ENCODE data around the gene C13orf46. TPM values are rescaled to one million over a fixed set of nuclear protein-coding genes. Genes with fewer than 3 reads are reported as not detected.
"Not testable (repeated sequence)": the region's sequence is repeated elsewhere in the genome, so short reads cannot be mapped to it uniquely, and the experiment has no call there.

Gene C13orf46
- total RNA-seq: 1 to 10 TPM in 1 of 8 experiments, under 1 TPM in 7; 0.08 to 1.0 (median 0.27) TPM

DNA sequence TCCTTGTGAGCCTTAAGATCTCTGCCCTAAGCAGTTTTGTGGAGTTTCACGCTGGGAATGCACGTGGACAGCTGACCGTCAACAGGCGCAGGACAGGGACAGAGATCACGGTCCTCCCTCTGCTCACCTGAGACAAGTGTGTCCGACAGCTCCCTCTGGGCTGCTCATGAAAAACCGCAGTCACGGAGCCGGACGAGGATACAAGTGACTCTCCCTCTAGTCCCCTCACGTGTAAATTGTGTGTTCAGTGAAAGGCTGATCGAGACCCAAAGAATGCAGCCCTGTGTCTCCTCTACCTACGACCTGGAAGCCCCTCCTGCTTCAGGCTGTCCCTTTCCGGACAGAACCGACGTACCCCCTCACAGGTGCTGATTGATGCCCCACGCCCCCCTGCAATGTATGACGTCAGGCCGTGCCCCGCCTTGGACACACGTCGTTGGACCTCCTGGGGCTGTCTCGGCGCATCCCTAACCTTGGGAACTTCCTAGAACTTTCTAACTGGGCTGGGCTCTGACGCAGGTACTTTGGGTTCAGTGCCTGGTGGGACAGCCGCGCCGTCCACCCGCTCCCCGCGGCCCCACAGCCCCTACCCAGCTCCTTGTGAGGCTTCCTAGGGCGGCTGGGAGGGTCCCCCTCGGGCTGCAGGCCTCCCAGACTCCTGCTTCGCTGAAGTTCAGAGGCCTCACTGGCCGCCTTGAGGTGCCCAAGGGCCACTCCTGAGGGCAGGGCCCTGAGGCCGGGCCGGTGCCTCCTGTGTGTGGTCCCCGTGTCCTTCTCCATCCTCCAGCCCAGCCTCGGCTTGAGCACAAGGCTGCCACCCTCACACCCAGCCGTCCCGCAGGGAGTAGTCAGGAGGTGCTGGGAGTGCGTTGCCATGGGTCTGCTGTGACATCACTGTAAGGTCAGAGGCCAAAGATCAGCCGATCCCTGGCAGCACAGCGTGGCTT is at the start of gene C13orf46:
TSS of gene C13orf46 (minus strand) at position 859 of the 947 bp plus-strand sequence. CDS start at position 780, 79 bp downstream.
- in situ Hi-C loops (cut with MboI; ENCODE audit: low pct_unique_long_range_greater_than_20kb in 2 of 9, low sequenced_read_pairs in 9 of 9, unreplicated experiment in 9 of 9): no loop called here
- WGBS, 10 experiments: 80 to 100% (median 100%) methylated on average over 1 to 6 of the region's 44 CpGs; no CpG with 5 or more reads in 5 of the 10 experiments
- H3K27ac ChIP-seq: no peak within 1 kb of the TSS
- ATAC-seq (replicated peaks in 6 of 8): no peak
- H3K4me3 ChIP-seq: no peak within 1 kb of the TSS
- no peaks in the 10 kb centered on the region for H3K4me1 ChIP-seq (replicated peaks in 1 of 2)

DNA sequence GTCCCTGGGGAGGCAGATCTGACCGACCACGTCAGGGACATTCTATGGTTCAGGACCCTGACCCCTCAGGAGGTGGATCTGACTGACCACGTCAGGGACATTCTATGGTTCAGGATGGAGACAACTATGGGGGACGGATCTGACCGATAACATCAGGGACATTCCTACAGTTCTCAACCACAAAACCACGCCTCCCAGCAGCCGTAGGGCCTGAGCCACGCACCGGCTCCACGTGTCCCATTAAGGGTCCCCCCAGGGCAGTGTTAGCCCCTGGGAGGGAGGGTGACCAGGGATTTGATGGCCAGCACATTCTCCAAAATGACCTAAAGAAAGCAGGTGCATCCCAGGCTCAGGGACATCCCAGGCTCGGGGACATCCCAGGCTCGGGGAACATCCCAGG is 49.0 kb upstream of the C13orf46 start:
- peaks cover 11 to 15% of the 10 kb centered on the region in 2 donors for H3K4me1 ChIP-seq (replicated peaks in 1 of 2)
- H3K27ac ChIP-seq: no peak overlapping the region
- in situ Hi-C loops (cut with MboI; ENCODE audit: low pct_unique_long_range_greater_than_20kb in 2 of 9, low sequenced_read_pairs in 9 of 9, unreplicated experiment in 9 of 9): no loop called here
- no peak overlapping the region for H3K4me3 ChIP-seq
- WGBS, 10 experiments: 80 to 100% (median 100%) methylated on average over 1 to 4 of the region's 12 CpGs; no CpG with 5 or more reads in 5 of the 10 experiments
- ATAC-seq (replicated peaks in 6 of 8): no peak

DNA sequence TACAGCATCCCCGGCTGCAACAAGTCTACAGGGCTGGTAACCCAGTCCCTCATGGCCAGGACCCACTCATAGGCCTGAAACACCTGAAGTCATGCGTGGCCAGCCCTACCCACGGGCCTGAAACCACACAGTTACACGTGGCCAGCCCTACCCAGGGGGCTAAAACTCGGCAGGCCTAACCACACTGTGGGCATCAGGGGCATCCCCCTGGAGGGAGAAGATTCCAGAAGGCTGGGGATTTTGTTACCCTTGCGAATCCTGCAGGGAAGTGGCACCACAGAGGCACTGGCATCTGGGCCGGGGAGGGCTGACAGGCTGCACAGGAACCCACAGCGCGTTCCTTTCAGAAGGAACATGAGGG is 48.4 kb upstream of the C13orf46 start:
- WGBS, 10 experiments: 40 to 100% (median 100%) methylated on average over 1 to 4 of the region's 9 CpGs; no CpG with 5 or more reads in 5 of the 10 experiments
- H3K27ac ChIP-seq: no peak overlapping the region
- in situ Hi-C loops (cut with MboI; ENCODE audit: low pct_unique_long_range_greater_than_20kb in 2 of 9, low sequenced_read_pairs in 9 of 9, unreplicated experiment in 9 of 9): no loop called here
- no peak for ATAC-seq (replicated peaks in 6 of 8)
- no peak overlapping the region for H3K4me3 ChIP-seq
- H3K4me1 ChIP-seq (replicated peaks in 1 of 2): peaks cover 11 to 15% of the 10 kb centered on the region in 2 donors

DNA sequence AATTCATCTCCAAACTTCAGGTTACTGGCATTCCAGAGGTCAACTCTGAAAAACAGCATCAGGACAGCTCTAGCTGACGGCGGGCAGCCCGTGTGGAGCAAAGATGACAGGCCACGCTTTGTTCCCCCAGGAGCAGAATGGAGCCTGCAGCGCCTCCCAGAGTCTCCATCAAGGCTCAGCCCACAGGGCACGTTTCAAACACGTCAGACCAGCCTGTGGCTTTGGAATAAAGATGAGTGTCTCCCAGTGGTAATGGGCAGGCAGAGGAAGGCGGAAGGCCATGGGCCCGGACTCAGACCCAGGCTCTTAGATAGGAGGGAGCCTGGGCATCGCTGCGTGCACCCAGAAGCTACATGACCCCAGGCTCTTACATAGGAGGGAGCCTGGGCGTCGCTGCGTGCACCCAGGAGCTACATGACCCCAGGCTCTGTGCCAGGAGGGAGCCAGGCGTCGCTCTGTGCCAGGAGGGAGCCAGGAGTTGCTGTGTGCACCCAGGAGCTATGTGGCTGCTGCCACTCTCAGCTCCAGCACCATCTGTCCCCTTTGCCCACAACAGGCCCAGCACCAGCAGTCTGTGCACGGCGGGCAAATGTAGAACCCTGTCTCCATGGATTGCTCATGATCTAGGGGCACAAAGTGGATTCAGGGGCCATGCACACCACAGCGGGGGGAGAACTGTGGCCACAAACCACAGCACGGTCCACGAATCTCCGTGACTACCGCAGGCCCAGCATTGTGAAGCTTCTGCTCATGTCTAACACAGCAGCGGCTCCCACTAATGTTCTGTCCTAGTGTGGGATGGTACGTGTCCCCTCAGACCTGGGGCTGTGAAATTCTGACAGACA is 47.8 kb upstream of the C13orf46 start:
- Histone ChIP-seq H3K4me1 (replicated peaks in 1 of 2) (peaks cover 11 to 15% of the 10 kb centered on the region in 2 donors), H3K4me3 (no peak overlapping the region), H3K27ac (no peak overlapping the region)
- in situ Hi-C loops (cut with MboI; ENCODE audit: low pct_unique_long_range_greater_than_20kb in 2 of 9, low sequenced_read_pairs in 9 of 9, unreplicated experiment in 9 of 9): no loop called here
- ATAC-seq (replicated peaks in 6 of 8): no peak
- 89 to 100% methylated on average over 1 to 9 of the region's 25 CpGs; no CpG with 5 or more reads in 8 of the 10 experiments for WGBS, 10 experiments

DNA sequence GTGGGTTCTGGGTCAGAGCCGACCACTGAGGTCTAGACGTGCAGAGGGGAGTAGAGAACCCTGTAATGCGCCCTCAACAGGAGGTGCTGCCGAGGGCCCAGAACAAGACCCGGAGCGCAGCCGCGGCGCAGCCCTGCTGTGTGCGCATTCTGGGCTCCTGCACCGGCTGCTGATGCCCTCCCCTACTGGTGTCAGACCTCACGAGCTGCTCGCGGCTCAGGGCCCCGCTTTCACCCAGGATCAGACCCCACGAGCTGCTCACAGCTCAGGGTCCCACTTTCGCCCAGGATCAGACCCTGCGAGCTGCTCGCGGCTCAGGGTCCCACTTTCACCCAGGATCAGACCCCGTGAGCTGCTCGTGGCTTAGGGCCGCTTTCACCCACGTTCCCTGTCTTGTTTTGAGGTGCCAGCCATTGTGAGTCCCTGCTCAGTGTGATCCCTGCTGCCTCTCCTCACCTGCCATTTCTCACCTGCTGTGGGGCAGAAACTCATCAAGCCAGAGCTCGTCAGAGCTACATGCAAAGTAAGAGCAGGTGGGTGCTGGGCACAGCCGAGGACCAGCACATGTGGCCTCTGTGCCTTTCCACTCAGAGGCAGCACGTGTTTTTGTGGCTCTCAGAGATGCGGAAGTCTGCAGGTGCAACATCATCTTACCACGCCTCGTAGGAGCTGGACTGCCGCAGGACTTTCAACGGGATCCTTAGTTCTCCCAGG is 47.0 kb upstream of the C13orf46 start:
- no peak for ATAC-seq (replicated peaks in 6 of 8)
- Histone ChIP-seq H3K4me3 (no peak overlapping the region), H3K4me1 (replicated peaks in 1 of 2) (peaks cover 7 to 9% of the 10 kb centered on the region in 2 donors), H3K27ac (no peak overlapping the region)
- in situ Hi-C loops (cut with MboI; ENCODE audit: low pct_unique_long_range_greater_than_20kb in 2 of 9, low sequenced_read_pairs in 9 of 9, unreplicated experiment in 9 of 9): no loop called here
- 60 to 100% (median 97%) methylated on average over 1 to 10 of the region's 32 CpGs; no CpG with 5 or more reads in 4 of the 10 experiments for whole genome bisulfite sequencing, 10 experiments

DNA sequence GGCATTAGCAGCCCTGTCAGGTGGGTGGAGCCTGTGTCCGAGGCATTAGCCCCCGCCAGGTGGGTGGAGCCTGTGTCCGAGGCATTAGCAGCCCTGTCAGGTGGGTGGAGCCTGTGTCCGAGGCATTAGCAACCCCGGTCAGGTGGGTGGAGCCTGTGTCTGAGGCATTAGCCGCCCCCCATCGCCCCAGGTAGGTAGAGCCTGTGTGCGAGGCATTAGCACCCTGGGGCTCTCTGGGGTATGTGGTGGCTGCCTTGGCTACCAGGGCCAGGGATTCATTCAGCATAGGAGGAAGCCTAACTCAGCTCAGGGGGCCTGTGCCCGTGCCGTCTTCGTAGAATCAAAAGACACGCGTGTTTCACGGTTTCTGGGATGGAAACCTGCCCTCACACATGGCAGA is 46.3 kb upstream of the C13orf46 start:
- 93 to 100% methylated on average over 1 to 3 of the region's 14 CpGs; no CpG with 5 or more reads in 8 of the 10 experiments for WGBS, 10 experiments
- H3K4me1 ChIP-seq (replicated peaks in 1 of 2); H3K4me3 ChIP-seq; H3K27ac ChIP-seq; in situ Hi-C loops (cut with MboI; ENCODE audit: low pct_unique_long_range_greater_than_20kb in 2 of 9, low sequenced_read_pairs in 9 of 9, unreplicated experiment in 9 of 9): not testable (repeated sequence)
- ATAC-seq (replicated peaks in 6 of 8): peak in 4 of 8 experiments; percentile 10 to 27 (median 20)

DNA sequence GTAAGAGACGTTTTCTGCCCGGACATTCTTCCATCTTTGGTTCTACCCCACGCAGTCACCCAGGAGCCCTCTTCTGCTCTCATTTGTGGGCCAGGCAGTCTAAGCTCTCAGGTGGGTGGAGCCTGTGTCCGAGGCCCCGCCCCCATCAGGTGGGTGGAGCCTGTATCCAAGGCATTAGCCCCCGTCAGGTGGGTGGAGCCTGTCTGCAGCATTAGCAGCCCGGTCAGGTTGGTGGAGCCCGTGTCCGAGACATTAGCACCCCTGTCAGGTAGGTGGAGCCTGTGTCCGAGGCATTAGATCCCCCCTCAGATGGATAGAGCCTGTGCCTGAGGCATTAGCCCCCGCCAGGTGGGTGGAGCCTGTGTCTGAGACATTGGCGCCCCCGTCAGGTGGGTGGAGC is 45.5 kb upstream of the C13orf46 start:
- Histone ChIP-seq H3K4me3 (no peak overlapping the region), H3K27ac (no peak overlapping the region), H3K4me1 (replicated peaks in 1 of 2) (peaks cover 7 to 8% of the 10 kb centered on the region in 2 donors)
- ATAC-seq (replicated peaks in 6 of 8): peak in 5 of 8 experiments; percentile 48 to 84 (median 69)
- WGBS, 10 experiments: 52 to 100% (median 100%) methylated on average over 1 to 2 of the region's 13 CpGs; no CpG with 5 or more reads in 5 of the 10 experiments
- in situ Hi-C loops (cut with MboI; ENCODE audit: low pct_unique_long_range_greater_than_20kb in 2 of 9, low sequenced_read_pairs in 9 of 9, unreplicated experiment in 9 of 9): no loop called here

DNA sequence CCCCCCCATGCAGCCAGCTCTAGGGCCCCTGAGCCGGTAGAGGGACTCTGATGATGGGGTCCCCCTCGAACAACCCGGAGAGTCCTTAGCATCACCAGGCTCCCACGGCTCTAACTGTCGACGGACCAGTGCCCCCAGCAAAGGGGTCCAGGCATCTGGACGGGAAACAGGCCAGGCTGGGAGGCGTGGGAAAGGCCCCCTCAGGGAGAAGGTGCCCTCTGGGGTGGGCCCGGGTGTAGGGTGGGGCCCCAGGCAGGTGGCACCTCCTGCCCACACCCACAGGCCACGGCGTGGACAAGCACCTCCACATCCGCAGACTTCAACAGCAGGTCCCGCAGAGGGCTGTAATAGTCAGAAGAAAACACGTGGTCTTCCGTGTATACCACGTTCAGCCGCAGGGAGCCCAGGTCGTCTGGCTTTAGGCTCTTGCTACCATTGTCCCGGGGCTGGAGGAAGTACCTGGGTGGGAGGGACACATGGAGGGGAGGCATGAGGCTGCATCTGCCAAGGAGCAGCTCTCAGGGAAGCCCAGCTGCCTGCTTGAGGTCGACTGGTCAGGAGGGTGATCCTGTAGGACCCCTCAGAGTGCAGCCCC is 44.7 kb upstream of the C13orf46 start:
- ATAC-seq (replicated peaks in 6 of 8): no peak
- H3K27ac ChIP-seq: no peak overlapping the region
- H3K4me1 ChIP-seq (replicated peaks in 1 of 2): peaks cover 7 to 8% of the 10 kb centered on the region in 2 donors
- 80 to 82% methylated on average over 2 to 3 of the region's 20 CpGs; no CpG with 5 or more reads in 8 of the 10 experiments for WGBS, 10 experiments
- in situ Hi-C loops (cut with MboI; ENCODE audit: low pct_unique_long_range_greater_than_20kb in 2 of 9, low sequenced_read_pairs in 9 of 9, unreplicated experiment in 9 of 9): no loop called here
- no peak overlapping the region for H3K4me3 ChIP-seq

DNA sequence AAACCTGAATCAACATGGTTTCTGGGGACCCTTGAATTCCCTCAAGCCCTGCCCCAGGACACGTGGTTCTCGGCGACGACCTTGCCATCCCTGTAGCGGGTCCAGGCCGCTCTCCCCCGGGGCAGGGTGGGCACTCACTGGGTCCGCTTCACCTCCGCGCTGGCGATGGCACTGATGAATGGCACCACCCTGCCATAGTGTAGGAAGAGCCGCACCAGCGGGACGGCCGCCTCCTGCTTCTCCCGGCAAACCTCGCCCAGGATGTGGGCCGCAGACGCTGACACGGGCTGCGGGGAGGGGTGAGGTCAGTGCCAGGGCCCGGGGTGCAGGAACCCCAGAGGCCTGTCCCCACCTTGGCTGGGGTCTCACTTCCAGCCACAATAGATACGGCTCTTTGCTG is 44.1 kb upstream of the C13orf46 start:
- WGBS, 10 experiments: 100% methylated on average over 1 to 5 of the region's 23 CpGs; no CpG with 5 or more reads in 8 of the 10 experiments
- no peak overlapping the region for H3K27ac ChIP-seq
- H3K4me3 ChIP-seq: no peak overlapping the region
- in situ Hi-C loops (cut with MboI; ENCODE audit: low pct_unique_long_range_greater_than_20kb in 2 of 9, low sequenced_read_pairs in 9 of 9, unreplicated experiment in 9 of 9): no loop called here
- ATAC-seq (replicated peaks in 6 of 8): no peak
- peaks cover 7 to 8% of the 10 kb centered on the region in 2 donors for H3K4me1 ChIP-seq (replicated peaks in 1 of 2)

DNA sequence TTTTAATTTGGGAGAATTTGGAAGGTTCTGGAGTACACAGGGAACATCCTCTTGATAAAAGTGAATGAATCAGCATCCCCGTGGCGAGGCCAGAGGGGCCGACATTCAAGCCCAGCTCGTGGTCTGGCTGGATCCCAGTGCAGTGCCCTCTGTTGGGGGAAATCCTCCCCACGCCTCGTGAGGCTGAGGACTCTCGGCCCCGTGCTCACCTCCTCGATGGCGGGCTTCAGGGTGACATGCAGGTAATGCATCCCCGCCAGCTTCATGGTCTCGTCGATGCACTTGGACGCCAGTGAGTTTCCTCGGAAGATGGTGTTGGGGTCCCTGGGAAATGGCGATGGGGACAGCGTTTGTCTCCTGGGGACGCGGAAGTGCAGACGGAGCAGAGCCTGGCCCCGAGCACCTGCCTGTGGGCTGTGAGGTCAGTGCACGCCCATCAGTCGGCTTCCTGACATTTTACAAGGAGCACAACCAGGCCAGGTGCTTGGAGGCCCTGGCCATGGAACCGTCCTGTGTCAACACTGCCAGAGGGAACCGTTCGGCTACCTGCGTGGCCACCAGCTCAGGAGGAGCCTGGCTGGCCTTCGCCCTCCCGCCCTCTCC is 43.3 kb upstream of the C13orf46 start:
- Histone ChIP-seq H3K4me1 (replicated peaks in 1 of 2) (peaks cover 7 to 8% of the 10 kb centered on the region in 2 donors), H3K27ac (no peak overlapping the region), H3K4me3 (no peak overlapping the region)
- 80 to 100% (median 88%) methylated on average over 1 to 7 of the region's 29 CpGs; no CpG with 5 or more reads in 4 of the 10 experiments for WGBS, 10 experiments
- ATAC-seq (replicated peaks in 6 of 8): no peak
- in situ Hi-C loops (cut with MboI; ENCODE audit: low pct_unique_long_range_greater_than_20kb in 2 of 9, low sequenced_read_pairs in 9 of 9, unreplicated experiment in 9 of 9): no loop called here

DNA sequence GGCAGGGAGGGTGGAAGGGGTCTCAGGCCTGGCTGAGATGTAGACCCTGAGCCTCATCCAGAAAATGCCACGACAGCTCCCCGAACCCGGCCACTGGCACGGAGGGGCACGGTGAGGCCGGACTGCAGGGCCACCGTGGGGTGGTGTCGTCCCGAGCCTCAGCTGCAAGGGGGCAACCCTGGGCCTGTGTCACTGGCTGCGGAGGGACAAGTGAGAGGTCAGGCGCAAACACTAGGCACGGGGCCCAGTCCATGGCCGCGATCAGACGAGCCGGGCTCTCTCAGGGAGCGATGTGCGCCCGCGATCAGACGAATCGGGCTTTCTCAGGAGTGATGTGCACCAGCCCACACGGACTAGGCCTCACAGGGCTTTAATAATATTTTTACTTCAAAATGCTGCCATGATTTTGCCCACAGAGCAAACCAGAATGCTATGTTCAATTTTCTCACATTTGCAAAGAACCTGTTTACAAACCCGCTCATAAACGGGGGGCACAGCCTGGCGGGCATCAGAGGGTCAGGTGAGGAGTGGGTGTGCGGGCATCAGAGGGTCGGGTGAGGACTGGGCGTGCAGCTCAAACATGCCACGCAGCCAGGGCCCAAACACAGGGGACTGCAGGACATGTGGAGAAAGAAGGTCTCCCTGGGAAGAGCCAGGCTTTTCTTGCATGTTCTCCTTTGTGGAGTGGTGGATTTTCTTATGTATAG is 42.6 kb upstream of the C13orf46 start:
- WGBS, 10 experiments: 75 to 100% (median 96%) methylated on average over 1 to 8 of the region's 30 CpGs; no CpG with 5 or more reads in 4 of the 10 experiments
- Histone ChIP-seq H3K4me1 (replicated peaks in 1 of 2) (peaks cover 7 to 8% of the 10 kb centered on the region in 2 donors), H3K27ac (no peak overlapping the region), H3K4me3 (no peak overlapping the region)
- in situ Hi-C loops (cut with MboI; ENCODE audit: low pct_unique_long_range_greater_than_20kb in 2 of 9, low sequenced_read_pairs in 9 of 9, unreplicated experiment in 9 of 9): no loop called here
- no peak for ATAC-seq (replicated peaks in 6 of 8)

All from motor neuron (in vitro differentiated cells).